ENCODE measurements around the gene GALNTL6.

Gene GALNTL6

GRCh38 chr4:172109466-172109865 is 296.3 kb downstream of the GALNTL6 start:
- H3K4me3 ChIP-seq (ENCODE audit: low read length), result no peak overlapping the region
- no peak for TF ChIP-seq CTCF (conservative IDR thresholded peaks at IDR 0.05; ENCODE audit: low read depth, low read length)
- no peak for DNase-seq (ENCODE audit: low read depth)

- no peak for TF ChIP-seq CTCF (conservative IDR thresholded peaks at IDR 0.05; ENCODE audit: low read depth, low read length)
- no peak for DNase-seq (ENCODE audit: low read depth)
- no peak overlapping the region for H3K4me3 ChIP-seq (ENCODE audit: low read length)
Measured at GRCh38 chr4:172124656-172125308, 311.6 kb downstream of the GALNTL6 start.

- no peak for TF ChIP-seq CTCF (conservative IDR thresholded peaks at IDR 0.05; ENCODE audit: low read depth, low read length)
- H3K4me3 ChIP-seq (ENCODE audit: low read length), result no peak overlapping the region
- no peak for DNase-seq (ENCODE audit: low read depth)
Measured at GRCh38 chr4:172125443-172125842, 312.2 kb downstream of the GALNTL6 start.

- no peak overlapping the region for H3K4me3 ChIP-seq (ENCODE audit: low read length)
- DNase-seq (ENCODE audit: low read depth), result no peak
- no peak for TF ChIP-seq CTCF (conservative IDR thresholded peaks at IDR 0.05; ENCODE audit: low read depth, low read length)
Measured at GRCh38 chr4:172127168-172127567, 314.0 kb downstream of the GALNTL6 start.

- TF ChIP-seq CTCF (conservative IDR thresholded peaks at IDR 0.05; ENCODE audit: low read depth, low read length), result no peak
- DNase-seq (ENCODE audit: low read depth), result no peak
- no peak overlapping the region for H3K4me3 ChIP-seq (ENCODE audit: low read length)
Measured at GRCh38 chr4:172129593-172129992, 316.4 kb downstream of the GALNTL6 start.

- H3K4me3 ChIP-seq (ENCODE audit: low read length), result no peak overlapping the region
- no peak for DNase-seq (ENCODE audit: low read depth)
- TF ChIP-seq CTCF (conservative IDR thresholded peaks at IDR 0.05; ENCODE audit: low read depth, low read length), result no peak
Measured at GRCh38 chr4:172134521-172134920, 321.3 kb downstream of the GALNTL6 start.

- TF ChIP-seq CTCF (conservative IDR thresholded peaks at IDR 0.05; ENCODE audit: low read depth, low read length), result no peak
- DNase-seq (ENCODE audit: low read depth), result no peak
- no peak overlapping the region for H3K4me3 ChIP-seq (ENCODE audit: low read length)
Measured at GRCh38 chr4:172141025-172141424, 327.8 kb downstream of the GALNTL6 start.
